HL-60/S4 treated with retinoic acid at 250 ng/mL for 4 days and 3 days (cell line): ENCODE data around the gene SPARC.
"Not testable (repeated sequence)": the region's sequence is repeated elsewhere in the genome, so short reads cannot be mapped to it uniquely, and the experiment has no call there.

Experiments
- in situ Hi-C: fragments of 300-500 bp; cut with MboI; formaldehyde crosslinking; loops from 2 replicates; pipeline ENCODE4 v1.7.0; 2022; ENCODE audit warnings: low sequenced_read_pairs

Gene SPARC

DNA sequence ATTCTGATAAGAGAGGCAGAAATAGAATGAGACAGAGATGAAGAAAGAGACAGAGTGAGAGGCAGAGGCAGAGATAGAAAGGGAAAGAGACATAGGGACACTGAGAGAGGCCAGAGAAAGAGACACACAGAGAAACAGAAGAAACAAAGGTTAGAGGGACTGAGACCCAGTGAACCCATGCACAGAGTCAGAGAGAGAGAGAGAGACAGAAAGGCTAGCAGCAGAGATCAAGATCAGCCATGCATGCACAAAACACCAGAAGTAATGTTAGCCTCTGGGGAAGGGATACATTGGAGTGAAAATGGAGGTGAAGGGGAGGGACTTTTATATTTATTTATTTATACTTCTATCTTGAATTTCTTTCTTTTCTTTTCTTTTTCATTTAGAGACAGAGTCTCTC lies 14.1 kb upstream of the SPARC start:
- in situ Hi-C loops: no loop called here

DNA sequence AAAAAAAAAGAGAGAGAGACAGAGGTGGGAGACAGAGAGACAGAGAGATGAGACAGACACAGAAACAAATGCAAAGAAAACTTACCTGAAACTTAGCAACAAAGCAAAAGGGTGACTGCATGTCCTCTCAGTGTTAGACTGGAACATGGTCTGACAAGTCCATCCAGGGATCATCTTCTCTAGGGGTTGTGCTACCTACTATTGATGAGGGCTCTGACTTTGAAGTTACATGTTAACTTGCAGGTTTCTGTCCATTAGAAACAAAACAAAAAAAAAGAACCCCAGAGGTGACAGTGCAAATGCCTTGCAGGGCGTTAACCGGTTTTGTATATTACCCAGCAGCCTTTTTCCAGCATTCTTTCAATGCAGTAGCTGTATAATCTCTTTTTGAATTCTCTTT lies 13.6 kb upstream of the SPARC start:
- in situ Hi-C loops: no loop called here

DNA sequence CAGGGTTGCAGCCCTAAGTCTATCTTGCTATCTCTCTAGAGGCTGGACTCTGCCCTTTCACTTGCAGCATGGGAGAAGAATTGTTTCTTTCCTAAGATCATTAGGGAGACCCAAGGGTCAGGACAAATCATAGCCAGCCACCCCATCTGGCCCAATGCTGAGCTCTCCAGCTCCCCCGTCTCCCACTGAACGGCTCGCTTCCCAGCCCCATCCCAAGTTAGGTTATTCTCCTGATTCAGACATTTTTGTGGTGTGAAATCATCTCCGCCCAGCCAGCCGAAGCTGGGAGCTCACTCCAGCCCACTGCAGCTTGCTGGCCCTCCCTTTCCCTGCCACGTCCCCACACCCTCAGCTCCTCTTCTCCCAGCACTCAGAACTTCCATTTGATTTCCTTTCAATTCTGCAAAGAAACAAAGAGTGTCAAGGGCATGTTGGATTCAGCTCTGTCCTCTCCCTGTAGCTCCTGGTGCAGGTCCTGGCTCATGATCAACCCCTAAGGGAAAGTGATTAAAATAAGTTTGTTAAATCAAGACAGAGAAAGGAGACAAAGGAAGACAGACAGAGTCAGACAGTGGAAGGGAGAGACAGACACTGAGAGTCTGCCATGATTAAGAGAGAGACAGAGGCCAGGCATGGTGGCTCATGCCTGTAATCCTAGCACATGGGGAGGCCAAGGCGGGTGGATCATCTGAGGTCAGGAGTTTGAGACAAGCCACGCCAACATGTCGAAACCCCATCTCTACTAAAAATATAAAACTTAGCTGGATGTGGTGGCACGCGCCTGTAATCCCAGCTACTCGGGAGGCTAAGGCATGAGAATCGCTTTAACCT lies 12.6 kb upstream of the SPARC start:
- in situ Hi-C loops: no loop called here

DNA sequence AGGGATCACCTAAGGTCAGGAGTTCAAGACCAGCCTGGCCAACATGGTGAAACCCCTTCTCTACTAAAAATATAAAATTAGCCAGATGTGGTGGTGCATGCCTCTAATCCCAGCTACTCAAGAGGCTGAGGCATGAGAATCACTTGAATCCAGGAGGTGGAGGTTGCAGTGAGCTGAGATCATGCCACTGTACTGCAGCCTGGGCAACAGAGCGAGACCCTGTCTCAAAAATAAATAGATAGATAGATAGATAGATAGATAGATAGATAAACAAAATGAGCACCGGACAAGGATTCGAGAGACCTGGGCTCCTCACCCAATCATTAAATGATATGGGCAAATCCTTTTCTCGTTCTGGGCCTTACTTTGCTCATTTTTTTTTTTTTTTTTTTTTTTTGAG lies 11.4 kb upstream of the SPARC start:
- in situ Hi-C loops: not testable (repeated sequence)

DNA sequence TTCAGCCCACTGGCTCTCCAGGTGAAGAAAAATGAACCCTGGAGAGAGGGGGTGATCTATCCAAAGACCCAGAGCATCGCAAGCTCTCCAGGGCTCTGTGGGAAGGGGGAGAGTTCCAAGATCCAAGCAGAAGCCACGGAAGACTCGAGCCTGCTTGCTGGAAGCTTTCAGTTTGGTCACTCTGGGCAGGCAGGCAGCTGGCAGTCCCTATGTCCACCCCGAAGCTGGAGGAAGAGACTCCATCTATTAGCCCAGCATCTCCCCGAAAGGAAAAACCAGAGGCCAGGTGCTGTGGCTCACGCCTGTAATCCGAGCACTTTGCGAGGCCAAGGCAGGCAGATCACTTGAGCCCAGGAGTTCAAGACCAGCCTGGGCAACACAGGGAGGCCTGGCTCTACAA lies 10.7 kb upstream of the SPARC start:
- in situ Hi-C loops: no loop called here

DNA sequence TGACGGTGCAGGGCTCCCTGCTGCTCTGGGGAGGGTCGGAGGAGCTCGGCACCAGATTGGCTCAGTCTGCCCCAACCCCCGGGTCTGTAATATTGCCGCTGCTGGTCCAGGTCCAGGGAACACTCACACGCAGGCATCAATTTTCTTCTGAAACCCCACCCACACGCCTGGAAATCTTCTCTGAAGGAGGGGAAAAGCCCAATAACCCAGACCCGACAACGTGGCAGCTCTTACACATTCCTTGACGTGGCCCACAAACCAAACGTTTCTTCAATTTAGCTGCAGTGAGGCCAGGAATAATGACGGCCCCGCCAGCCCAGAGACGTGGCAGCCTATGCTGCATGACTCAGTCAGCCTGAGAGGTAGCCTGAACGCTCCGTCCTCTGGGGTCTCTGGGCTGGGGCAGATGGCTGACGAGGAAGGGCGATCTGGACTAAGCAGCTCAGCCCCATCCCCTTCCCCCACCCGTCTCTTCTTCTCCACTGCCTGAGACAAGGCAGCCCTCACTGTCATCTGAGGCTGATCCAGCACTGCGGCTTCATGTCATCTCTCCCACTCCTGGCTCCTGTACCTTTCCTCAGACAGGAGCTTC lies 9.9 kb upstream of the SPARC start:
- in situ Hi-C loops: no loop called here

DNA sequence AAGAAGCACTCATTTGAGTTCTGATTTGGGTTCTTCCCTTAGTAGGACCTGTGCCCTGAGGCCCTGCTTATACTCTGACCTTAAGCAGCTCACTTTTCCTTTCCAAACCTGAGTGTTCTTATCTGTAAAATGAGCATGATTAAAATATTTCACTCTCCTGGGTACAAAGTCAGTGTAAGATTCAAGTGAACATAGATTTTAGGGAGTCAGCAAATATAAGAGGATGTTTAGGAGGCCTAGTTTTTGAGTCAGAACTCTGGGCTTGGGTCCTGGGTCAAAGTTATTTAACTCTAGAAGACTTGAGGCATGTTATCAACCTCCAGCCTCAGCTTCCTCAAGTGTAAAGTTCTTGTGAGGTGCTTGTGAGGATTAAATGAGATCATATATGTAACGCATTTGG lies 8.7 kb upstream of the SPARC start:
- in situ Hi-C loops: no loop called here

DNA sequence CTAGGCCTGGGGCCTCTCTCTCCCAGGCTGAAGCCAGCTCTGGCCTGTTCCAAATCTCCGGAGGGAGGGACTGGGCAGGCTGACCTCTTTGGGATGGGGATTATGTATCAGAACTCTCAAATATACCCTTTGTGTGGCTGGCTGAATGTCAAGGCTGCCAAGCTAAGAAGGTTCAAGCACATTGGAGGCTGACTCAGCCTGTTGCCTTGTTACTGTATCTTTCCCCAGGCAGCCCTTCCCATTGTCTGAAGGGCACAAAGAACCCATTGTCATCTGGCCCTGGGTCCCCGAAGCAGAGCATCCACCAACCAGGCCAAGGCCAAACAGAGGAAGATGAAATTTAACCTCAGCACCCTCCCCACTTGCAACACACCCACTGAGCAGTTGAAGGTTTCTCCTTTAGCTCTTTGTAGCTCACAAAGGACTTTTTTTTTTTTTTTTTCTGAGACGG lies 7.3 kb upstream of the SPARC start:
- in situ Hi-C loops: no loop called here

DNA sequence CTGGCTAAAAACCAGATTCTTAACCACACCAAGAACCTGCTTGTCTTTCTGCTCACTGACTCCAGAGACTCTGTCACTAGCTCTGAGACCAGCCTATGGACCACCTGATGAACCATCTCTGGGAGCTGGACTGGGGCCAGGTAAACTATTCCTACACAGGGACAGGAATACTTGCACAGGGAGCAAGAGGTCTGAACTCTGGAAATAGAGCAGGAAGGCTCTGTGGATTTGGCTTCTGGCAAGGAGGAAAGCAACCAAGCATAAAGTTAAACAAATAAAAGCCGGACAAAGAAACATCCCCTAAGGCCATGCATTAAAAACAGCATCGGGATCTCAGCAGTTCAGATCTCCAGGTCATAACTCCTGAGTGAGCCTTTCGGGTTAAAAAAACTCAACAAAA lies 5.6 kb upstream of the SPARC start:
- in situ Hi-C loops: no loop called here

DNA sequence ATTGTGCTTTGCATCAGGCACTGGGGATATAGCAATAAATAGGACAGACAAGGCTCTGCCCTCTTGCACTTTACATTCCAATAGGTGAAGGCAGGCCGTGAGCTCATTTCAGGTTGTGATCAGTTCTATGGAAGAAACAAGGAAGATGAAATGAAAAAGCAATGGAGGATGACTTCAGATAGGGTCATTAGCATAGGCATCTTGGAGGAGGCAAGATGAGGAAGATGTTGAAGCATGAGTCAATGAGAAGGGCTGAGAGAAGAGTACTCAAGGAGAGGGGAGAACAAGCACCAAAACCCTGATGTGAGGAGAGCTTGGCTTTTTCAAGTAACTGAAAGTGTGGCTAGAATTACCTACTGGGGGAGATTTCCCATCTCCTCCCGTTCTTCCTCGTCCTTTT lies 5.0 kb upstream of the SPARC start:
- in situ Hi-C loops: no loop called here

DNA sequence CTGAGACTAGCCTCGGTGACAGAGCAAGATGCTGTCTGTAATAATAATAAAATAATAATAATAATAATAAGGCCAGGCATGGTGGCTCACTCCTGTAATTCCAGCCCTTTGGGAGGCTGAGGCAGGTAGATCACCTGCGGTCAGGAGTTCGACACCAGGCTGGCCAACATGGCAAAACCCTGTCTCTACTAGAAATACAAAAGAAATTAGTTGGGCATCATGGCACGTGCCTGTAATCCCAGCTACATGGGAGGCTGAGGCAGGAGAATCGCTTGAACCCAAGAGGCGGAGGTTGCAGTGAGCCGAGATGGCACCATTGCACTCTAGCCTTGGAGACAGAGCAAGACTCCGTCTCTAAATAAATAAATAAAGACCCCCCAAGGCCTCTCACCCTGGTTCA lies 2.9 kb upstream of the SPARC start:
- in situ Hi-C loops: not testable (repeated sequence)

DNA sequence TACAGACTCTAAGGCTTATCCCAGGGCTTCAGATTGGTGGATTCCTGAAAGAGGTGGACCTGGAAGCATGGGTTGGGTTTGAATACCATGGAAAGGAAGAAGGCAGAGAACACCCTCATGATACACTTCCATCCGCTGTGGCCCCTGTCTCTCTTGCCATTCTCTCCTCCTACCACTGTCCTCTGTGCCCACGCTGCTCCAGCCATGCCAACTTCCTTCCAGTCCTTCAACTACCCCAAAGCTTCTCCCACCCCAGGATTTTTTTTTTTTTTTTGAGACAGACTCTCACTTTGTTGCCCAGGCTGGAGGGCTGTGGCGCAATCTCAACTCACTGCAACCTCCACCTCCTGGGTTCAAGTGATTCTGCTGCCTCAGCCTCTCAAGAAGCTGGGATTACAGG lies 1.7 kb upstream of the SPARC start:
- in situ Hi-C loops: no loop called here

DNA sequence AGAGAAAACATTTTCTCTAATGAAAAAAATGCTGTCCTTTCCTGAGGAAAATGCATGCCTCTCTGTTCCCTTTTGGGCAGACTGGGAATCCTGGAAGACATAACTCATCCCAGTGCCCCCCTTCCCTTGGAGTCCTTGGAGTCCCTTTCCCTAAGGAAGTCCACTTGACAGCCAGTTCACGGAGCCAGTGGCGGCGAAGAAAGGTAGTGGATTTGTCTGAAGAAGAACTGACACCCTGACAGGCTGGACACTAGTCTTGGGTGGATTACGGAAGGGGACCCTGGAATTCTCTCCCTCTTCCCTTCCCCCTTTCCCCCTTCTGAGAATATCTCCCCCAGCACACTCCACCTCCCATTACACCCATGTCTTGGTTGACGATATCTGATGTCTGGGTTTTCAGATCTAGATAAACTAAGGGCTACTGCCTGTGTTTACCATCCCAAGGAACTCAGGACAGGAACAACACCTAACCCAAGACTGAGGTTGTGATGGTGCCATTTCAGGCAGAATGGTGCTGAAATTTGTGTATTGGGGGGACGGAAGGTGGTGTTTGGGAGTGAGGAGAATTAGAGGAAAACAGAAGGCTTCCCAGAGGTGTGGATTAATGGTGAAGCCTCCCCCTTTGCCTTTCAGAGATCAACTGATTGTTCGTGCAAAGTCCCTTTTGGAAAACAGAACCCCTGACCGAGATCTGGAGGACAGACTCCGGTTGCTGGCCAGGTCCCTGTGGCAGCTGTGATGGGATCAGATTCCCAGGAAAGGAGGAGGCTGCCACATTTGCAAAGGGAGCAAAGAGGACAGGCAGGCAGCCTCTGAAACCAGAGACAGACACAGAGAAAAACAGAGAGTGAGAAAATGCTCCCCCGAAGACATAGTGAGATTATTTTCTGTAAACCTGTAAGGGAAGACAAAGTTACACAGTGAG lies 704 bp downstream of the SPARC start:
- in situ Hi-C loops: no loop called here

DNA sequence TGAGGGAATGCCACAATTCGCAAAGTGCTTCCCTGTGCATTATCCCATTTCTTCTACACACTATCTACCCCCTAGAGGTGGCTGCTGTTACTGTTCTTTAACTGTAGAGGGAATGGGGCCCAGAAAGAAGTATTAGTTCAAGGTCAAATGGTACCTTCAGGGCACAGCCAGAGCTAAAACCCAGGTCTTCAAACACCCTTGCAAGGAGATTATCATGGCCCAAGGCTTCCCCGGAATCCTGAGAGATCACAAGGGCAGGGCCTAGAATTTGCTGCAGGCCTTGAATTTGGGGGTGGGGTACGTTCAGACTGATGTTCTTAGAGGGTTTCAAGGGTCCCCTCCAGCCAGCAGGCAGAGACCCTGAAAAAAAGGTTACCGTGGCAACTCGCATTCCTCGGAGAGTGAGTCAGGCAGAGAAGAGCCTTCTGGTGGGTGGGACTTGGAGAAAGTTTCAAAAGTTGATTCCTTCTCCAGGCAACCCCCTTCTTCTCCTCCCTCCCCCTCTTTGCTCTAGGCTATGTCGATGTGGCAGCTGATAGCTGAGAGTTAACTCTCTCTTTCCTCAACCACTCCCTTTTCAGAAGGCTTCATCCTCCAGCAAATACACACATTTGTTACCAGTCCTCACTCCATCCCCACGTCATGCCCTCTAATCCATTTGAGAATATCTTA lies 1.9 kb downstream of the SPARC start:
- in situ Hi-C loops: no loop called here

DNA sequence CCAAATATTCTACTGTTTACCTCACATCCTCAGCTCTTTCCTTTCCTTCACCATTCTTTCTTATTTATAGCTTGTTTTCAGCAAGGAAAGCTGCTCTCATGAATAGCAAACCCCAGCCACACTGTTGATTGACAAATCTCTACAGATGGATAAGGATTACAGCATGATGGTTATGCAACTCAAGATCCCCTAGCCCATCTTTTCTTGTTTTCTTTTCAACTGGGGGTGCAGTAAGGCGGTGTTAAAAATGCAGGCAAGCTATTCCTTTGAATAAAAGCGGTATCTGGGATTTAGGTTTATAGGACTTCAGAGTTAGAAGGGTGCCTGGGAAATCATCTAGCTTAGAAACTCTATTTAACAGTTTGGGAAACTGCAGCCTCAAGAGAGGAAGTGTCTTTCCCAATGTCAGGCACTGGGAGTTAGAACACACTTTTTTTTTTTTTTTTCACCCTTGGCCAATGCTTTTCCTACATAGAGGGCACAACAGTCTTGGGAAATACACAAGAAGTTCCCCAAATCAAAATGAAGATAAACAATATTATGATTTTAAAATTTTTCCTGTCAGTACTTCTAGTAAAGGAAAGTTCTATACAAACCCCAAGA lies 2.6 kb downstream of the SPARC start:
- in situ Hi-C loops: no loop called here

DNA sequence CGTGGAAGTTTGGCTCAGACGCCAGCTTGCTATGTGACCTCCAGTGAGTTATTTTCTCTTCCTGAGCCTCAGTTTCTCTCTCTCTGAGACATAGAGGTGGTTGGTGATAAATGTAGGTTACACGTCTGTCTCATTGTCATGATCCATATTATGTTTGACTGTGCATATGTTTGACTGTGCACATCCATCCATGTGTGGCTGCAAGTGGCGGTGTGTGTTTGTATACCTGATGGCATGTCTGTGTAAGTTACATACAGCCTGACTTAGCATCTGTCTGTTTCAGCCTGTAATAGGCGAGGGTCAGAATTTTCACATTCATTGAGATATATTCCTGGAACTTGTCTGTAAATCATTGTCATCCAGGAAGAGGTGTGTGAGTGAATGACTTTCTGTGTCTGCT lies 3.3 kb downstream of the SPARC start:
- in situ Hi-C loops: no loop called here

DNA sequence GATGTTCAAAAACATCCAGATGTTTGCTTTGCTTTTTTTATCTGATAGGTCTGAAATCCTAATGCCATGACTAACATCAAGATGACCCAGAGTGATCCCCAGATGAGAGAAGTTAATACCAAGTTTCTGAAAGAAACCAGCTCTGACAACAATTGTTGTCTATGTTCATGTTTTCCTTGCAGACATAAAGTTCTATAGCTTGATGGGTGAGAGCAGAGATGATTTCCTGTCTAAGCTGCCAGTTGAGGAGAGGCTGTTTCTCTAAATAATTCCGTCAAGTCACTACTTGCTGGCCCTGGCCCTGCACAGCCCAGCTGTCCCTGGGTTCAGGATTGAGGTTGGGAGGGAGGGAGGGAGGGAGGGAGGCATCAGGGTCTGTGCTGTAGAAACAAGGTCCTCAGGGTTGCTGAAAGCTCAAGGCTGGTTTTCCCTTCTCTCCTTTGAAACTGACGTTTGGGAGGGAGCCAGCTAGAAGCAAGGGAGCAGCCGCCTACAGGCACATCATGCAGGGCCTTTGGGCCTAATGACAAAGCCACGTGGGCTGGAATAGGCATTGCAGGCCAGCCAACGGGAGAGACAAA lies 3.9 kb downstream of the SPARC start:
- in situ Hi-C loops: no loop called here

DNA sequence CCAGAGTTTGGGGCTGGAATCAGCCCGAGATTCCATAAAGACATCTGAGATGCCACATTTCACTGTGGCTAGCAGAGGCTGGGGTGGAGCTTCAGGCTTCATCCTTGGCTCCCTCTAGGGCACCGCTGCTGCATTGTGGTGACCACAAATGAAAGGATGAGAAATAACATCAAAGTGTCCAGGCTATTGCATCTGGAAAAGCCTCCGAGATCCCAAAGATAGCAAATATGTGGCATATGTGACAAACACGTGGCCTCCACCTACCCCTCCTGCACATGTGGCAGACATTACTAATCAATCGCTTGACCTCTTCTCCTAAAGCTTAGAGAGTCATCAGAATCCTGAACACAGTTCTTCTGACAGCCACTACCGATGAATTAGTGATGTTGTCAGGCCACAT lies 4.5 kb downstream of the SPARC start:
- in situ Hi-C loops: no loop called here

DNA sequence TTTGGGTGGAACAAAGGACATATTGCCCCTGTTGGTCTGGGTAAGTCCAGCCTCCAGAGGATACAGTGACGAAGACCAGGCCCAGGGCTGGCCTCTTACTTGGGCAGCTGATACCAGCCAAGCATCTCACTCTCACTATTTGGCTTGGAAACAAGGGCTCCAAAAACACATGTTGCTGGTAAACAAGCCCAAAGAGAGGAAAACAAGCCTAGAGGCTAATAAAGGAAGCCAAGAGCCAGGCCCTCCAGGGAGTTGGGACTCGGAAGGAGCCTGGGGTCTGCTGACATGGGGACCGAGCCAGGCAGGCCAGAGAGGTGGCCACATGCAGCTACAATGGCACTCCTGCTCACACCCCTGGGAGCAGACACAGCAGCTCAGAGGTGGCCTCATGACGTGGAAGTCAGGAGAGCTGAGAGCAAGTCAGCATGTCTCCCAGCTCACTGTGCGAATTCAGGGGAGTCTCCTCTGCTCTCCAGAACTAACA lies 5.7 kb downstream of the SPARC start:
- in situ Hi-C loops: no loop called here

DNA sequence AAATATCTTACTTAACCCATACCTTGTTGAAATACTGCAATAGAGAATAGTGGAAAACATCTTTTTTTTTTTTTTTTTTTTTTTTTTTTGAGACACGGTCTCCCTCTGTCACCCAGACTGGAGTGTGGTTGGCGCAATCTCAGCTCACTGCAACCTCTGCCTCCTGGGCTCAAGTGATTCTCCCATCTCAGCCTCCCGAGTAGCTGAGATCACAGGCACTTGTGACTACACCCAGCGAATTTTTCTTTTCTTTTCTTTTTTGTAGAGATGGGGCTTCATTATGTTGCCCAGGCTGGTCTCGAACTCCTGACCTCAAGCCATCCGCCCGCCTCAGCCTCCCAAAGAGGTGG lies 6.6 kb downstream of the SPARC start:
- in situ Hi-C loops: not testable (repeated sequence)
